Adrenal gland (tissue), 5 donors: ENCODE measurements around the gene NUTF2.

Source experiments
- POLR2A ChIP-seq, 2 donors: fragments of 450-650 bp; IDR thresholded peaks; one replicate each; pipeline ENCODE4 v1.6.1; 2017; ENCODE audit warnings: antibody characterized with exemption in 2 of 2, mild to moderate bottlenecking in 2 of 2, moderate library complexity in 1 of 2
- TF ChIP-seq, protein P1 (sequence below), 6 experiments: fragments of 450-650 bp in 4 of 6; fragments of 200-600 bp in 2 of 6; sonication (generic) in 1 of 6; IDR thresholded peaks; 1 replicate in 5 of 6; 2 replicates in 1 of 6; pipeline versions ENCODE4 v1.5.1 to v1.8.0; 2016 to 2021; ENCODE audit warnings: antibody characterized with exemption in 6 of 6, mild to moderate bottlenecking in 2 of 6, moderate library complexity in 1 of 6
- donor health status: DM: no; HTN: no; CAD: no.

DNA sequence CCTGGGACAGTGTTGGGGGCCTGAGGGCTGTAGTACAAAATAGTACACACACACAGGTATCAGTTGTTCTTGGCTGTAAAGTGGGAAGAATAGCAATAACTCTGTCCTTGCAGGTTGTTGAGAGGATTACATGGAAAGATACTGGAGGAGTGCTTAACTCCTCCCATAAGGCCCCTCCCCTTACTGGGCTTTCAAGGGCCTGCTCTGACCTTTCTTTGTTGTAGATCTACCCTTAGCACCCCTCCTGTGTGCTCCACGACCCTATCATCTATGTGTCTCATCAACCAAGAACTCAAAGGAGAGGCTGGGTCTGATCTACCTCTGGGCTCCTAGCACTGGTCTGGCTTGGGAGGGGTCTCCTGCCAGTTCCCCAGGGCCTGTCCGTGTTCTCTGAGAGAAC lies 17.9 kb downstream of the NUTF2 start:
- TF ChIP-seq, protein P1, sequence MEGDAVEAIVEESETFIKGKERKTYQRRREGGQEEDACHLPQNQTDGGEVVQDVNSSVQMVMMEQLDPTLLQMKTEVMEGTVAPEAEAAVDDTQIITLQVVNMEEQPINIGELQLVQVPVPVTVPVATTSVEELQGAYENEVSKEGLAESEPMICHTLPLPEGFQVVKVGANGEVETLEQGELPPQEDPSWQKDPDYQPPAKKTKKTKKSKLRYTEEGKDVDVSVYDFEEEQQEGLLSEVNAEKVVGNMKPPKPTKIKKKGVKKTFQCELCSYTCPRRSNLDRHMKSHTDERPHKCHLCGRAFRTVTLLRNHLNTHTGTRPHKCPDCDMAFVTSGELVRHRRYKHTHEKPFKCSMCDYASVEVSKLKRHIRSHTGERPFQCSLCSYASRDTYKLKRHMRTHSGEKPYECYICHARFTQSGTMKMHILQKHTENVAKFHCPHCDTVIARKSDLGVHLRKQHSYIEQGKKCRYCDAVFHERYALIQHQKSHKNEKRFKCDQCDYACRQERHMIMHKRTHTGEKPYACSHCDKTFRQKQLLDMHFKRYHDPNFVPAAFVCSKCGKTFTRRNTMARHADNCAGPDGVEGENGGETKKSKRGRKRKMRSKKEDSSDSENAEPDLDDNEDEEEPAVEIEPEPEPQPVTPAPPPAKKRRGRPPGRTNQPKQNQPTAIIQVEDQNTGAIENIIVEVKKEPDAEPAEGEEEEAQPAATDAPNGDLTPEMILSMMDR (IDR thresholded peaks at IDR 0.05), result no peak
- no peak for TF ChIP-seq POLR2A (IDR thresholded peaks at IDR 0.05)
